ENCODE data around the gene MUTYH. TPM values are rescaled to one million over a fixed set of nuclear protein-coding genes. Genes with fewer than 3 reads are reported as not detected.

MUTYH gene
- total RNA-seq, 1 donor from 2014 or later, result 48.2 TPM

DNA sequence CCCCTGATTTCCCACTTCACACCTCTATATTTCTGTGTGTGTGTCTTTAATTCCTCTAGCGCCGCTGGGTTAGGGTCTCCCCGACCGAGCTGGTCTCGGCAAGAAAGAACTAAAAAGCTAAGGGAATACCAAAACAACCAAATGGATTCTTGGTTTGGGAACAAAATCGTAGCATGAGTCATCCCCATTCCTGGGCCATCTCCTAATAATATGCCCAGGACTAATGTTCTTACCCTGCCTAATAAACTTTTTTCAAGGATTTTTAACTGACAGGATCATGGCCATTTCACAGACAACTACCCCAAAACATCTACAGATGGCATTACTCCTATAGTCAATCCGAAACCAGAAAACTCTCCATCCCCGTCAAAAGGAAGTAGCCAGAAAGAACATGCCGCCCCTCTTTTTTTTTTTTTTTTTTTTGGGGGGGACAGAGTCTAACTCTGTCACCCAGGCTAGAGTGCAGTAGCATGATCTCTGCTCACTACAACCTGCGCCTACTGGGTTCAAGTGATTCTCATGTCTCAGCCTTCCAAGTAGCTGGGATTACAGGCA is 17.7 kb downstream of the MUTYH start:
- no peaks in the 10 kb centered on the region for H3K9me3 ChIP-seq (ENCODE audit: low read depth)
- peaks cover 5% of the 10 kb centered on the region for H3F3A ChIP-seq (ENCODE audit: low read depth)
- no peak overlapping the region for H3K4me2 ChIP-seq
- H4K20me1 ChIP-seq (ENCODE audit: low read depth), result no peaks in the 10 kb centered on the region
- no peaks in the 10 kb centered on the region for H3K27me3 ChIP-seq
- peaks cover 16% of the 10 kb centered on the region for H3K4me1 ChIP-seq
- H3K36me3 ChIP-seq, result no peaks in the 10 kb centered on the region
- H3K27me3 Mint-ChIP-seq (ENCODE audit: insufficient read depth, low read depth), result peaks cover 8% of the 10 kb centered on the region
- H2AFZ ChIP-seq (replicated peaks), result no peak overlapping the region
- H3K9ac ChIP-seq, result no peak overlapping the region
- peaks cover 20% of the 10 kb centered on the region for H3K4me1 Mint-ChIP-seq
- no peaks in the 10 kb centered on the region for H3K9me3 Mint-ChIP-seq
- no peak for DNase-seq (ENCODE audit: low spot score)
- no peak overlapping the region for H3K27ac Mint-ChIP-seq
- no peaks in the 10 kb centered on the region for H3K36me3 Mint-ChIP-seq
- TF ChIP-seq EZH2 (IDR thresholded peaks at IDR 0.05) (no peak), EZH2phosphoT487 (IDR thresholded peaks at IDR 0.05) (no peak)
- TF ChIP-seq, protein P1, sequence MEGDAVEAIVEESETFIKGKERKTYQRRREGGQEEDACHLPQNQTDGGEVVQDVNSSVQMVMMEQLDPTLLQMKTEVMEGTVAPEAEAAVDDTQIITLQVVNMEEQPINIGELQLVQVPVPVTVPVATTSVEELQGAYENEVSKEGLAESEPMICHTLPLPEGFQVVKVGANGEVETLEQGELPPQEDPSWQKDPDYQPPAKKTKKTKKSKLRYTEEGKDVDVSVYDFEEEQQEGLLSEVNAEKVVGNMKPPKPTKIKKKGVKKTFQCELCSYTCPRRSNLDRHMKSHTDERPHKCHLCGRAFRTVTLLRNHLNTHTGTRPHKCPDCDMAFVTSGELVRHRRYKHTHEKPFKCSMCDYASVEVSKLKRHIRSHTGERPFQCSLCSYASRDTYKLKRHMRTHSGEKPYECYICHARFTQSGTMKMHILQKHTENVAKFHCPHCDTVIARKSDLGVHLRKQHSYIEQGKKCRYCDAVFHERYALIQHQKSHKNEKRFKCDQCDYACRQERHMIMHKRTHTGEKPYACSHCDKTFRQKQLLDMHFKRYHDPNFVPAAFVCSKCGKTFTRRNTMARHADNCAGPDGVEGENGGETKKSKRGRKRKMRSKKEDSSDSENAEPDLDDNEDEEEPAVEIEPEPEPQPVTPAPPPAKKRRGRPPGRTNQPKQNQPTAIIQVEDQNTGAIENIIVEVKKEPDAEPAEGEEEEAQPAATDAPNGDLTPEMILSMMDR (IDR thresholded peaks at IDR 0.05), result no peak
- H3K79me2 ChIP-seq (ENCODE audit: low read depth), result no peaks in the 10 kb centered on the region
- H3K4me3 Mint-ChIP-seq, result no peak overlapping the region
- H3K27ac ChIP-seq, result no peak overlapping the region
- no peak overlapping the region for H3K4me3 ChIP-seq

DNA sequence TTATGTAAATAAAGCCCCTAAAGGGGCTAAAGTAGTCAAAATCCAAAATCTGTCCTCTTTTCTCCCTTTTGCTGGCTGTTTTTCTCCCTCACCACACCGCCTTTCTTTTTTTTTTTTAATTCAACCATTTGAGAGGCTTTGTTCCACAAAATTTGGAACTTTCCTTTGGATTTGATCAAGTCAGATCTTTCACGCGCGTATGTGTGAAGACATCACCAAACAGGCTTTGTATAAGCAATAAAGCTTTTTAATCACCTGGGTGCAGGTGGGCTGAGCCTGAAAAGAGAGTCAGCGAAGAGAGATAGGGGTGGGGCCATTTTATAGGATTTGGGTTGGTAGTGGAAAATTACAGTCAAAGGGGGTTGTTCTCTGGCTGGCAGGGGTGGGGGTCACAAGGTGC is 18.8 kb downstream of the MUTYH start:
- Histone ChIP-seq H3K27ac (no peak overlapping the region), H3K4me3 (no peak overlapping the region), H4K20me1 (ENCODE audit: low read depth) (no peaks in the 10 kb centered on the region), H3K4me2 (peak overlapping the region; percentile 54), H3K27me3 (no peaks in the 10 kb centered on the region), H3K36me3 (no peaks in the 10 kb centered on the region), H3K9ac (no peak overlapping the region), H3K9me3 (ENCODE audit: low read depth) (no peaks in the 10 kb centered on the region), H3F3A (ENCODE audit: low read depth) (peaks cover 3% of the 10 kb centered on the region), H3K79me2 (ENCODE audit: low read depth) (no peaks in the 10 kb centered on the region), H2AFZ (replicated peaks) (peak overlapping the region; percentile 68), H3K4me1 (peaks cover 27% of the 10 kb centered on the region)
- H3K27me3 Mint-ChIP-seq (ENCODE audit: insufficient read depth, low read depth), result peaks cover 8% of the 10 kb centered on the region
- no peak overlapping the region for H3K27ac Mint-ChIP-seq
- no peaks in the 10 kb centered on the region for H3K36me3 Mint-ChIP-seq
- H3K9me3 Mint-ChIP-seq, result no peaks in the 10 kb centered on the region
- no peak overlapping the region for H3K4me3 Mint-ChIP-seq
- H3K4me1 Mint-ChIP-seq, result peaks cover 18% of the 10 kb centered on the region
- DNase-seq (ENCODE audit: low spot score), result no peak
- TF ChIP-seq EZH2 (IDR thresholded peaks at IDR 0.05), result no peak
- TF ChIP-seq, protein P1 (IDR thresholded peaks at IDR 0.05), result no peak
- TF ChIP-seq EZH2phosphoT487 (IDR thresholded peaks at IDR 0.05), result no peak

DNA sequence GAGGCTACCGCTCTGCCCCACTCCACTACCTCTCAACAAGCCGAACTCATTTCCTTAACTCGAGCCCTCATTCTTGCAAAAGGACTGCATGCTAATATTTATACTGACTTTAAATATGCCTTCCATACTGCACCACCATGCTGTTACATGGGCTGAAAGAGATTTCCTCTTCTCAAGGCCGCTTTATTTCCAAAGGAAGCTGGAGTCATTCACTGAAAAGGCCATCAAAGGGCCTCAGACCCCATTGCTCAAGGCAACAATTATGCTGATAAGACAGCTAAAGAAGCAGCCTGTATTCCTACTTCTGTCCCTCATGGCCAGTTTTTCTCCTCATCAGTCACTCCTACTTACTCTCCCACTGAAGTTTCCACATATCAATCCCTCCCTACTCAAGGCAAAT is 20.5 kb downstream of the MUTYH start:
- H3K4me3 Mint-ChIP-seq, result no peak overlapping the region
- peaks cover 29% of the 10 kb centered on the region for H3K4me1 ChIP-seq
- H2AFZ ChIP-seq (replicated peaks), result no peak overlapping the region
- no peaks in the 10 kb centered on the region for H3F3A ChIP-seq (ENCODE audit: low read depth)
- no peaks in the 10 kb centered on the region for H4K20me1 ChIP-seq (ENCODE audit: low read depth)
- H3K4me1 Mint-ChIP-seq, result peaks cover 6% of the 10 kb centered on the region
- no peak for TF ChIP-seq EZH2phosphoT487 (IDR thresholded peaks at IDR 0.05)
- TF ChIP-seq, protein P1 (IDR thresholded peaks at IDR 0.05), result no peak
- no peak for TF ChIP-seq EZH2 (IDR thresholded peaks at IDR 0.05)
- H3K4me2 ChIP-seq, result no peak overlapping the region
- no peaks in the 10 kb centered on the region for H3K9me3 Mint-ChIP-seq
- H3K9me3 ChIP-seq (ENCODE audit: low read depth), result no peaks in the 10 kb centered on the region
- H3K27ac ChIP-seq, result no peak overlapping the region
- no peak overlapping the region for H3K27ac Mint-ChIP-seq
- H3K4me3 ChIP-seq, result no peak overlapping the region
- H3K79me2 ChIP-seq (ENCODE audit: low read depth), result no peaks in the 10 kb centered on the region
- H3K9ac ChIP-seq, result no peak overlapping the region
- H3K27me3 Mint-ChIP-seq (ENCODE audit: insufficient read depth, low read depth), result peaks cover 5% of the 10 kb centered on the region
- no peak for DNase-seq (ENCODE audit: low spot score)
- no peaks in the 10 kb centered on the region for H3K36me3 ChIP-seq
- H3K36me3 Mint-ChIP-seq, result no peaks in the 10 kb centered on the region
- no peaks in the 10 kb centered on the region for H3K27me3 ChIP-seq

All from neural progenitor cell (in vitro differentiated cells).